Urinary bladder (tissue), 4 donors: Measurements from ENCODE around the gene HRCT1. TPM values are rescaled to one million over a fixed set of nuclear protein-coding genes. Genes with fewer than 3 reads are reported as not detected.
"Not testable (repeated sequence)": the region's sequence is repeated elsewhere in the genome, so short reads cannot be mapped to it uniquely, and the experiment has no call there.

Experiments used
- DNase-seq: peaks from one replicate; pipeline ENCODE4 v3.0.0-alpha.2; 2015; ENCODE audit errors: extremely low spot score
- H3K27ac ChIP-seq: one replicate; pipeline ENCODE4 v1.5.1; 2013; ENCODE audit warnings: low read depth, mild to moderate bottlenecking, moderate library complexity
- H3K36me3 ChIP-seq: one replicate; pipeline ENCODE4 v1.6.1; 2013; ENCODE audit warnings: mild to moderate bottlenecking, moderate library complexity; ENCODE audit not compliant: insufficient read depth
- H3K4me1 ChIP-seq: one replicate; pipeline ENCODE4 v1.6.1; 2013; ENCODE audit warnings: mild to moderate bottlenecking, moderate library complexity; ENCODE audit not compliant: insufficient read depth
- H3K4me3 ChIP-seq: one replicate; pipeline ENCODE4 v1.5.1; 2013; ENCODE audit warnings: low read depth, low read length
- WGBS: extraction: QIAGEN DNeasy Blood & Tissue Kit; methylation state at CpG from one replicate; pipeline ENCODE4 v1.1.7; 2013; 5-methylcytosine and 5-hydroxymethylcytosine counted together
- polyA plus RNA-seq: library from polyadenylated mRNA; stranded (reverse); fragments of 200-250 nt; gene quantifications from one replicate; pipeline ENCODE4 v1.2.3, GENCODE V29; 2013
- total RNA-seq: library from RNA; depleted of rRNA; stranded (reverse); fragments of >200 nt; gene quantifications from one replicate; pipeline ENCODE4 v1.2.3, GENCODE V29; 2014
- donor health status: healthy with polysubstance abuse.
- donor health status: healthy.

The HRCT1 gene
- total and polyA plus RNA-seq, 2 donors: 0.42 to 15.8 TPM

DNA sequence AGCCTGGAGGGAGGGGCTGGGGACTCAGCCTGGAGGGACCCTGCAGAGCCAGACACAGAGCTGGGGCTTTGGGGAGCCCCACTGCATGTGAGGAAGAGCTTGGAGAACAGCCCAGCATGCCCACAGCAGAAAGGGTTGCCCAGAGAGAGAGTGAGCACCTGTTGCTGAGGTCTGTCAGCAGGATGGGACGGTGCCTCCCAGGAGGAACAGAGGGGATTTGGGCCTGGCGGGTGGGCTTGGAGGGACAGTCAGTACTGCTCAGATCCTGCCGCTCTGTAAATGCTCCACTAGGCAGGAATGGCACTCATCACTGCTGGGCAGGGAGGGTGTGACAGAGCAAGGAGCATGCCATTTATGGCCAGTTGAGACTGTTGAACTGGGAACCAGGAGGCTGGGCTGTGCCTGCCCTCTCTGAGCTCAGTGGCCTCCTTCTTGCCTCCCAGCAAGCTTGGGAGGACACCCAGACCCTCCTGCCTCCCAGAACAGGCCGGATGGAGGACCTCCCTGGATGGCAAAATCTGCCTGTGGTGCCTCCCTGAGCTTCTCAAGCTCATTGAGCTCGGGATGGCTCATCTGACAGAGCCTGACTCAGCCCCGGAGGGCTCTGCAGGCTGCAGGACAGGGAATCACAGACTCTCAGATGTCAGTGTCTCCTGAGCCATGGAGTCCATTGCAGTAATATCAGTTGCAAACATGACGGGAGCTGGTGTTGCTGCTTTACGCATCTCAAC lies 786 bp upstream of the HRCT1 start:
- Histone ChIP-seq H3K36me3 (no peaks in the 10 kb centered on the region), H3K27ac (peak overlapping the region; percentile 85), H3K4me1 (peaks cover 3% of the 10 kb centered on the region), H3K4me3 (no peak overlapping the region)
- whole genome bisulfite sequencing: 63% methylated on average over 8 of the region's 8 CpGs
- no peak for DNase-seq

DNA sequence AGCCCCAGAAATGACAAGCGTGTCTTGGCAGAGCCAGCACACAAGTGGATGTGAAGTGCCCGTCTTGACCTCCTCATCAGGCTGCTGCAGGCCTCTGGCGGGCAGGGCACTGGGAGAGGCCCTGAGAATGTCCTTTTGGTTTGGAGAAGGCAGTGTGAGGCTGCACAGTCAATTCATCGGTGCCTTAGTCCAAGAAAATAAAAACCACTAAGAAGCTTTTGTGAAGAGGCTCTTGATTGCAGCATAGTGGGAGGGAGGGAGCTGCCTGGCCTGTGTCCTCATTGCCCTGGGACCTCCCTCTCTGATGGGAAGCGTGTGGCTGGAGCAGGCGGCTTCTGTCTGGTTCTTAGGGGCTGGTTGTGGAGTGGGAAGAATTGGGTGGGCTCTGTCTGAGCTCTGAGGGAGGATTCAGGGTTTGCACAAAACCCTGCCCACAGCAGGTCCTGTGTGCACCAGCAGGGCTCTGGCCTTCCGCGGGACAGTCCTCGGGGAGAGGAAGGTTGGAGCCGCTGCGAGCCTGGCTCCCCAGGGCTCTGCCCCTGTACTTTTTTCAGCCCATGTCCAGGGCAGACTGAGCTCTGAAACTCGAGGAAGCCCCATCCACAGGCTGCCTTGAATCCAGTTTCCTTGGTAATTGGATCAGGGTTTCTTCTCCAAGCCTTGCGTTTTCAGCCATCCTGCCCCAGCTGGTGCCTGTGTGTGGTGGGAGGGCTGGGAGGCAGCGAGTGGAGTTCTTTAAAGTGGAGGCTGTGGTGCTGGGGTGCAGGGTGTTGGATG lies 1.1 kb downstream of the HRCT1 start:
- no peak for DNase-seq
- peak overlapping the region; percentile 88 for H3K27ac ChIP-seq
- H3K4me1 ChIP-seq: peaks cover 3% of the 10 kb centered on the region
- no peaks in the 10 kb centered on the region for H3K36me3 ChIP-seq
- H3K4me3 ChIP-seq: no peak overlapping the region
- WGBS: 29% methylated on average over 14 of the region's 14 CpGs

DNA sequence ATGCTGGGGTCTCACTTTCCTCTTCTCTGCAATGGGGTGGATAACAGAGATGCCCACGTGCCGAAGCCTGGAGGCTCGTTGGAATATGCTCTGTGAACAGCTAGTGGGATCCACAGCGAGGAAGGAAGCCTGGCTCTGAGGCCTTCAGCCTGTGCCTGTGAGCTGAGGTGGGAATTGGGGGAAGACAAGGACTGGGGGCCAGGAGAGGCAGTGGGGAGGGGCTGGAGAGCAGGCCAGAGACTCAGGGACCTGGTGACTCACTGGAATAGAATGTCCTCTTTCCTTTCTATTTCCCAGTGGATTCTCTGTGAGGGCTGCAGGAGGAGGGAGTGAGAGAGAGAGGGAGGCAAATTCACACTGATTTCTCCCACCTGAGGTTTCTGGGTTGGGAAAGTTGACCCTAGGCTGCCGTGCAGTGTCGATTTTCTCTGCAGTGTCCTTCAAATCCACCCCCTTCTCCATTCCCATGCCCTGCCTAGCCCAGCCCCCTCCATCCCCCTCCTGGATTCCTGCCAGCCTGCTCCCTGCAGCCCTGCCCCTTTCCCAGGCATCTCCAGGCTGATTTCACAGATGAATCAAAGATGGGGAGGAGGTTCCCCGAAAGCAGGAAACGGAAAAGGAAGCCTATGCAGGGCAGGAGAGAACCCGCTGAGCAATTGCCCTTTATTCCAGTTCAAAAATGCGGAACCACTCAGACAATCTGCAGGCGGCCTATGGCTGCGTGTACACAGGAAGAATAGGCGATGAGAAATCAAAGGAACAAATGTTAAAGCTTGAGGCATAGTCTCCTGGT lies 1.9 kb downstream of the HRCT1 start:
- Histone ChIP-seq H3K4me1 (peaks cover 3% of the 10 kb centered on the region), H3K4me3 (no peak overlapping the region), H3K27ac (peak overlapping the region; percentile 88), H3K36me3 (no peaks in the 10 kb centered on the region)
- DNase-seq: peak; percentile 64
- WGBS: 25% methylated on average over 13 of the region's 13 CpGs

DNA sequence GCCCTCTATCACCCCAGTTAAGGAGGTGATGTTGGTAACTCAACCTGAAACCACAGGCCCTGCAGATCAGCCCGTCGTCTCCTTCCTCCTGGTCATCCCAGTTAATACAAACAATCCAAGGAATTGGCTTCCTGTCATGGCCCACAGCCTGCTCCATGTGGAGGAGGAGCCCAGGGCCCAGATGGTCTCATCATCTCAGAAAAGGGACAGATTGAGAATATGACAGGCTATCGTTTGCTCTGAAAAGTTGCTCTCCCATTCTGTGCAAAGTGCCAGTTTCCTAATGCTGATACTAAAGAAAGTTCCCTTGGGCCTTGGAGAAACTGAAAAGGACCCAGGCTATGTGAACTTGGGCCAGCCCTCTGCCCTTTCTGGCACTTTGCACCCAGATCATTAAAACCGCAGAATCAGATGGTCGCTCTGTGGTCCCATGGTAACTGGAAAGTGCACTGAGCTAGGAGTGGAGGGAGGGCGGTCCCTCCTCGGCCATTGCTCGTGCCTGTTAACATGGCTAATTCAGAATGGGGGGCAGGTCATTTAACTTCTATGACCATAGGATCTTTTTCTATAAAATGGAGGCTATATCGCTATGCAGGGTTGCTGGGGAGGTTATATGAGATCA lies 2.6 kb downstream of the HRCT1 start:
- Histone ChIP-seq H3K4me1 (peaks cover 3% of the 10 kb centered on the region), H3K27ac (peak overlapping the region; percentile 88), H3K4me3 (no peak overlapping the region), H3K36me3 (no peaks in the 10 kb centered on the region)
- DNase-seq: no peak
- WGBS: 44% methylated on average over 9 of the region's 9 CpGs

DNA sequence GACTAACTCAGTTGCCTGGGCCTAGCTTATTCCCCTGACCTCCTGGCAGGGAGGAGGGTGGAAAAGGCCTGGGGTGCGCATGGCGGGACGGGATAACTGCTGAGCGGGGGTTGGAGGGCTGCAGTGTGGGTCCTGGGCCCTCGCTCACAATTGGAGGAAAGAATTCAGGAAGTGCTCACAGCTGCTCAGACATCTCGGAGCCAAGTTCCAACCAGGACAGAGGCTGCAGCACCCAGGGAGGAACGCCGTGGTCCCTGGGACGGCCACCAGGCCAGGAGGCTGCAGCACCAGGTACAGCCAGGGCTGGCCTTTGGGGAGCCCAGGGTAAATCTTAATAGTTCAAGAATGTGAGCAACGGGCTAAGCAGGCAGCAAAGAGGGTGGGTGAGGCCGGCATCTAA lies 3.3 kb downstream of the HRCT1 start, which contains the start of gene SPAAR:
Gene SPAAR, plus strand, starts transcription at position 217 of the 400 bp plus-strand sequence. CDS start 974 bp downstream, outside the sequence.
- DNase-seq: no peak
- Histone ChIP-seq H3K27ac (peak within 1 kb of the TSS; percentile 88), H3K4me1 (peaks cover 3% of the 10 kb centered on the region), H3K36me3 (no peaks in the 10 kb centered on the region), H3K4me3 (no peak within 1 kb of the TSS)
- 76% methylated on average over 11 of the region's 11 CpGs for WGBS

DNA sequence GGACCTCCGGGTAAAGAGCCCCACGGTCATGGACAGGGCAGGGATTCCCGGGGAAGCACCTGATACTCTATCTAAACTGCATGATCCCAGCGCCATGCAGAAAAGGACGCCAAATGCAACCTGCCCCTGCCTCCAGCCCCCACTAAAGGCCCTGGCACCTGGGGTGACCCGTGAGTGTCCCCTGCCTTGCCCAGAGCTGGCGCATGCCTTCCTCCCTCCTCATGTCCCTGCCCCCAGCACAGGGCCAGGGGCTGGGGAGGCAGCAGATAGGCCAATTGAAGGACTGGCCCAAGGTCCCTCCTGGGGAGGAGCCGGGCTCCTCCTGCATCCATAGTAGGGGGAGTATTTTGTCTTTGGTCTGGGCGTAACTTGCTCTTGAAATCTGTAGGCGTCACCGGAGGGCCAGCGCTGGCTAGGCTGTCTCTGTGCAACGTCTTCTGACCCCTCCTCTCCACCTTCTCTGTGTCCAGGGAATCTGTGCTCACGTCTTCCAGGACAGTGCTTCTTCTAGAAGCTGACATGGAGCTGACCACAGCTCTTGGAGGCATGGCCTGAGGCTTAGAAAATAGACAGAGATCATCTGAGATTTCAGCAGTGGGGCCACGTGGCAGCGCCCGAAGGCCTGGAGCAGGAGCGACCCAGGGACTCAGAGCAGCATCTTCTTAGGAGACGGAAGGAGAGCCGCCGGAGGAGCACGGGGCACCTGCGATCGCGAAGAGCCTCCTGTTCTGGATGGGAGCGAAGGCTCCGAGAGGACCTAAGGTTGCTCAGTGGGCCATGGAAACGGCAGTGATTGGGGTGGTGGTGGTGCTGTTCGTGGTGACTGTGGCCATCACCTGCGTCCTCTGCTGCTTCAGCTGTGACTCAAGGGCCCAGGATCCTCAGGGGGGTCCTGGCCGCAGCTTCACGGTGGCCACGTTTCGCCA lies 3.9 kb downstream of the HRCT1 start:
- Histone ChIP-seq H3K4me3 (no peak overlapping the region), H3K36me3 (no peaks in the 10 kb centered on the region), H3K27ac (peak overlapping the region; percentile 40), H3K4me1 (peaks cover 3% of the 10 kb centered on the region)
- no peak for DNase-seq
- 92% methylated on average over 34 of the region's 34 CpGs for WGBS

DNA sequence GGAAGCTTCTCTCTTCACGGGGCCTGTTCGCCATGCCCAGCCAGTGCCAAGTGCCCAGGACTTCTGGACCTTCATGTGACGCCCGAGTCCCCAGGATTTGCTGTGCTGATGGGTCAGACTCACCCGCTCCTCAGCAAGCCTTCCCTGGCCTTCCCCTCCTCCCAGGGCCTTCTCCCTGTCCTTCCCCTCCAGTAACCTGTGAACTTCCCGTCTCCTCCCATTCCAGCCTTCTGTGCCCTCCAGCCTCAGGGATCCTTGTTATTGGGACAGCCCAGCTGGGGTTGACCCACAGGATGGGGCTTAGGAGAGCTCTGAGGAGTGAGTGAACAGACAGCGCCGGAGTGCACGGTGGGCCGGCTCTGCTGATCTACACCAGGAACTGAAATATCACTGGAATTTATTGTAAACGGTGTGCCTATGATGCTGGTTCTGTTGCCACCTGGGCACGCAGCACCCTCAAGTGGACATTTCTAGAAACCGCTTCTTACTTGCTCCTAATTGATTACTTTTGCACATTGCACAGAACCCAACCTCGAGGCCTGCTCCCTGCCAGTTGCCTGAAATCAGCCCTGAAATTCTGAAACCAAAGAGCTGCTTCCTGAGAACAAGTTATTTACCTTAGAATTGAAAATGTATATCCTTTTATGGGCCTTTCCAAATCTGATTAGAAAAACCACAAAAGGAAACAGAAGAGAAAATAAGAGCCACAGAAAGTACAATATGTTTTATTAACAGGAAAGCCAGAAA lies 4.8 kb downstream of the HRCT1 start:
- no peaks in the 10 kb centered on the region for H3K36me3 ChIP-seq
- DNase-seq: no peak
- WGBS: 65% methylated on average over 14 of the region's 14 CpGs
- peaks cover 3% of the 10 kb centered on the region for H3K4me1 ChIP-seq
- H3K4me3 ChIP-seq: no peak overlapping the region
- peak overlapping the region; percentile 33 for H3K27ac ChIP-seq

DNA sequence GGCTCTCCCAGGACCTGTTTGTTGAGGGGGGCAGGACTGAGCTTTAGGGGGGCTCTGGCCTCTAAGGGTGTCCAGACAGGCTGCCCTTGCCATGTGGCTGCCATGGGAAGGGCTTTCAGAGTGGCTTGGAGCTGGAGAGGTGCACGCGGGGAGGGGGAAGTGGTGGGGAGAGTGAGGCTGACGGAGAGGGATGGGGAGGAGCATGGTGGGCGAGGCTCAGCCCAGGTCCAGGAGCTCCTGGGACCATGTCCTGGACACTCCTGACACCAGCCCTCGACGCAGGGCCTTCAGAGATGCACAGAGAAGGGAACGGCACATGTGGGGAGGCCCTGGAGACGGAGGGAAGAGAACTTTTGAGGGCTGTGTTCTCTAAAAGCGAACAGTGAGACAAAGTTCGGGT lies 5.7 kb downstream of the HRCT1 start:
- 82% methylated on average over 10 of the region's 10 CpGs for WGBS
- DNase-seq: no peak
- Histone ChIP-seq H3K4me3 (no peak overlapping the region), H3K27ac (no peak overlapping the region), H3K36me3 (no peaks in the 10 kb centered on the region), H3K4me1 (peaks cover 3% of the 10 kb centered on the region)

DNA sequence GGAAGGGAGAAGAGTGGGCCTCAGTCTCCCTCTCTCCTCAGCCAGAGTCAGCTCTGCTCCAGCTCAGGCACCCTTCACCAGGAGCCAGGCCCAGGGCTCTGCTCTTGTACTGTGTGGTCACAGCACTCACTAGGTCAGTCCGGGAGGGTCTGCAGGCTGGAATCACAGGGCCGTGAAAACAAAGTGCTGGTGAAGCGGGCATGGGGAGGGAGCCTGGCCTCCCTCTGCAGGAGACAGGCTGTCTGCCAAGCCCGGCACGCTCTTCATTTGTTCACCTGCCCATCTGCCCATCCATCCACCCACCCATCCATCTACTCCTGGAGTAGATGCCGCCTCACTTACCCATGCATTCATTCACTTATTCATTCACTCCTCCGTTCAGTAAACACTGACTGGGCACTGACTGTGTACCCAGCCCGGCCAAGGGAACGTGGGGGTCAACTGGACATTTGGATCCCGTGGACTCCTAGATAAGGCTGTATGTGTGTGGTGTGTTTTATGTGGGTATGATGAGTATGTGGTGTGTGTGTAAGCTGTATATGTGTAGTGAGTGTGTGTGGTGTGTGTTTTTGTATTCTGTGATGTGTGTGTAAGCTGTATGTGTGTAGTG lies 6.9 kb downstream of the HRCT1 start:
- H3K36me3 ChIP-seq: no peaks in the 10 kb centered on the region
- DNase-seq: no peak
- H3K27ac ChIP-seq: no peak overlapping the region
- H3K4me1 ChIP-seq: peaks cover 3% of the 10 kb centered on the region
- WGBS: 79% methylated on average over 10 of the region's 10 CpGs
- H3K4me3 ChIP-seq: no peak overlapping the region

DNA sequence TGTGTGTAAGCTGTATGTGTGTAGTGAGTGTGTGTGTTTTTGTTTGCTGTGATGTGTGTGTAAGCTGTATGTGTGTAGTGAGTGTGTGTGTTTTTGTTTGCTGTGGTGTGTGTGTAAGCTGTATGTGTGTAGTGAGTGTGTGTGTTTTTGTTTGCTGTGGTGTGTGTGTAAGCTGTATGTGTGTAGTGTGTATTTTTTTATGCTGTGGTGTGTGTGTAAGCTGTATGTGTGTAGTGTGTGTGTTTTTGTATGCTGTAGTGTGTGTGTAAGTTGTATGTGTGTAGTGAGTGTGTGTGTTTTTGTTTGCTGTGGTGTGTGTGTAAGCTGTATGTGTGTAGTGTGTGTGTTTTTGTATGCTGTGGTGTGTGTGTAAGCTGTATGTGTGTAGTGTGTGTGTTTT lies 7.4 kb downstream of the HRCT1 start:
- not testable (repeated sequence) for DNase-seq, H3K27ac ChIP-seq, H3K4me3 ChIP-seq, H3K36me3 ChIP-seq, H3K4me1 ChIP-seq

DNA sequence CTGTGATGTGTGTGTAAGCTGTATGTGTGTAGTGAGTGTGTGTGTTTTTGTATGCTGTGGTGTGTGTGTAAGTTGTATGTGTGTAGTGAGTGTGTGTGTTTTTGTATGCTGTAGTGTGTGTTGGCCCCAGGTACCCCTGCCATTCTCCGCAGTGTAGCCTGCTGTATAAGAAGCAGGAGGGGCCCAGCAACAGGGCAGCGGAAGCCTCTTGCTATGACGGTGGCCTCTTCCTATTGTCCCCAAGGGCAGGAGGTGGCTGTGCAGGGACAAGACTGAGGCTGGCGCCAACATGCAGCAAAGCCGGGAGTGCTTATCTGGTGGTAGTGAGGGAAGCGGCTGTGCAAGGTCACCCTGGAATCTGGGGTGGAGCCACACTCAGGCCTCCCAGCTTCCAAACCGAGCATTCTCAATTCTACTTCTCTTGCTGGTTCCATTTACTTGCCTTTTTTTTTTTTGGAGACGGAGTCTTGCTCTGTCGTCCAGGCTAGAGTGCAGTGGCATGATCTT lies 8.4 kb downstream of the HRCT1 start:
- peaks cover under 1% of the 10 kb centered on the region for H3K4me1 ChIP-seq
- 37% methylated on average over 9 of the region's 9 CpGs for WGBS
- DNase-seq: peak; percentile 46
- no peaks in the 10 kb centered on the region for H3K36me3 ChIP-seq
- no peak overlapping the region for H3K4me3 ChIP-seq
- no peak overlapping the region for H3K27ac ChIP-seq
